Measurements from ENCODE around the gene SCYGR4.
"Not testable (repeated sequence)": the region's sequence is repeated elsewhere in the genome, so short reads cannot be mapped to it uniquely, and the experiment has no call there.

SCYGR4 gene

DNA sequence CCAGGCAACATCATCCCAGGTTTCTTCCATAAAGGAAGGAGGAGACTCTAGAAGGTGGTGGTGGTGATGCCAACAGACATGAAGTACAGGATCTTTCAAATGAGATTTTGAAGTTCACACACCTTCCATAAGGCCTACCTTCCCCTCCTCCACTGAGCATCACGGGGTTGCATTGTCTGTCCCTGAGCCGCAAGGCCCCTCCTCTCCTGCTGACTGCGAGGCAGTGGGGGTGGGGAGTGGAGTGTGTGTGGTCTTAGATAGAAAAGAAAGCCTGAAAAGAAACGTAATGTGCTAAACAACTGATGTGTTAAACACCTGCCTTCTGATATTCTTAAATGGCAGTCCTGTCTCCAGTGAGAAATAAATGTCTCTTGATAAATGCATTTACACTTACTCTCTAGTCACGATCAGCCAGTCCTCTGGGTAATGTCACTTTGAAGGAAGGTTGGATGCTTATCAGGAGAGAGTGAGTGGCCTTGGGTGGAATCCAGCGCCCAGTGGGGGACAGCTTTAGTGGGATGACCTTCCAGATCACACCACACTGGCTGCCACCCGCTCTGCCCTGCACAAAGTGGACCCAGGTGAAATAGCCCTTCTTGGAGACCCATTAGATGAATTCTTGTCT is 43.8 kb downstream of the SCYGR4 start:
- no peak overlapping the region for H3K4me3 ChIP-seq (ENCODE audit: low read depth, low read length)
- DNase-seq (ENCODE audit: low read depth): no peak

- no peak for DNase-seq (ENCODE audit: low read depth)
- H3K4me3 ChIP-seq (ENCODE audit: low read depth, low read length): no peak overlapping the region
Measured at GRCh38 chr2:227661827-227662226, 44.5 kb downstream of the SCYGR4 start.

GRCh38 chr2:227665189-227665940 is 48.1 kb downstream of the SCYGR4 start:
- DNase-seq (ENCODE audit: low read depth): no peak

GRCh38 chr2:227666631-227667170 is 49.4 kb downstream of the SCYGR4 start, which contains the start of gene SCYGR5:
SCYGR5 (plus strand) TSS chr2:227666804; CDS start chr2:227666804, 0 bp downstream.
- H3K4me3 ChIP-seq (ENCODE audit: low read depth, low read length); DNase-seq (ENCODE audit: low read depth): not testable (repeated sequence)

More at GRCh38 chr2:227665189-227665940, 48.1 kb downstream of the SCYGR4 start:
- no peak overlapping the region for H3K4me3 ChIP-seq (ENCODE audit: low read depth, low read length)
